ENCODE results near the gene ZNF468.
"Not testable (repeated sequence)": the region's sequence is repeated elsewhere in the genome, so short reads cannot be mapped to it uniquely, and the experiment has no call there.

The ZNF468 gene

GRCh38 chr19:52825765-52826164, 31.7 kb downstream of the ZNF468 start:
- no peak for DNase-seq

- no peak for DNase-seq
These were observed 33.7 kb downstream of the ZNF468 start for GRCh38 chr19:52823676-52824075.

- DNase-seq = peak; percentile 57
These were observed 36.0 kb downstream of the ZNF468 start, which contains the start of gene ZNF28 for GRCh38 chr19:52821204-52821960. ZNF28 (minus strand) TSS chr19:52821633; CDS start chr19:52817958, 3,675 bp downstream.

GRCh38 chr19:52820472-52821203, 36.8 kb downstream of the ZNF468 start:
- peak; percentile 17 for DNase-seq

GRCh38 chr19:52809801-52810200, 47.6 kb downstream of the ZNF468 start:
- DNase-seq = no peak

GRCh38 chr19:52799950-52800640, 57.3 kb downstream of the ZNF468 start:
- not testable (repeated sequence) for DNase-seq

GRCh38 chr19:52789440-52789839, 68.0 kb downstream of the ZNF468 start:
- DNase-seq = no peak
